Cardiac fibroblast (primary cell): Measurements from ENCODE around the gene ZNF562.
A peak's percentile ranks its signal among the peaks of the same experiment; 100 is the strongest.

Experiments used
- DNase-seq, 2 donors: peaks; one replicate each; pipeline versions ENCODE4 v3.0.0 to v3.0.0-alpha.2; 2010; ENCODE audit warnings: low read depth in 2 of 2
- H3K4me3 ChIP-seq, 2 donors: replicated peaks in 1 of 2; 1 replicate in 1 of 2; 2 replicates in 1 of 2; pipeline ENCODE4 v1.5.1; 2011; ENCODE audit warnings: low read depth in 2 of 2, low read length in 2 of 2, mild to moderate bottlenecking in 2 of 2, moderate library complexity in 1 of 2
- CTCF ChIP-seq: IDR thresholded peaks from one replicate; pipeline ENCODE4 v1.5.1; 2011; ENCODE audit warnings: low read depth, mild to moderate bottlenecking, low read length, inconsistent platforms

ZNF562 gene

GRCh38 chr19:9674663-9675357 is at the start of gene ZNF562:
Gene ZNF562 (minus strand): TSS chr19:9675100. CDS start chr19:9660744, 14,356 bp downstream.
- no peak for TF ChIP-seq CTCF
- DNase-seq, result peak; percentile 89 to 93
- H3K4me3 ChIP-seq, result peak within 1 kb of the TSS; percentile 61 to 78

GRCh38 chr19:9724157-9724556 is 49.3 kb upstream of the ZNF562 start:
- no peak for TF ChIP-seq CTCF
- H3K4me3 ChIP-seq, result no peak overlapping the region
- no peak for DNase-seq

- DNase-seq, result no peak
- no peak for TF ChIP-seq CTCF
- H3K4me3 ChIP-seq, result no peak overlapping the region
These were observed 47.0 kb upstream of the ZNF562 start for GRCh38 chr19:9721861-9722260.

GRCh38 chr19:9720541-9720940 is 45.6 kb upstream of the ZNF562 start:
- no peak for TF ChIP-seq CTCF
- no peak overlapping the region for H3K4me3 ChIP-seq
- DNase-seq, result no peak

GRCh38 chr19:9711815-9712214 is 36.9 kb upstream of the ZNF562 start:
- no peak for DNase-seq
- TF ChIP-seq CTCF, result no peak
- no peak overlapping the region for H3K4me3 ChIP-seq

- H3K4me3 ChIP-seq, result no peak overlapping the region
- TF ChIP-seq CTCF, result no peak
- no peak for DNase-seq
These were observed 34.4 kb upstream of the ZNF562 start for GRCh38 chr19:9709305-9709704.

- no peak for DNase-seq
- TF ChIP-seq CTCF, result no peak
- no peak overlapping the region for H3K4me3 ChIP-seq
These were observed 30.9 kb upstream of the ZNF562 start for GRCh38 chr19:9705836-9706235.
